Heart left ventricle (tissue), 13 donors: ENCODE results near the gene KIF4B.

Source experiments
- CTCF ChIP-seq, 12 donors: fragments of 200-600 bp; sonication (generic) in 4 of 12; IDR thresholded peaks; one replicate each; pipeline versions ENCODE4 v1.5.0 to v1.8.0; 2018 to 2022; ENCODE audit warnings: antibody characterized with exemption in 12 of 12, mild to moderate bottlenecking in 5 of 12
- POLR2A ChIP-seq, 2 donors: fragments of 450-650 bp; IDR thresholded peaks; one replicate each; pipeline ENCODE4 v1.6.1; 2017; ENCODE audit warnings: antibody characterized with exemption in 2 of 2, mild to moderate bottlenecking in 2 of 2, moderate library complexity in 2 of 2
- donor health status: ischemic (EF 13 %, LVEDD 7.1; RV severe dilation, severe dysfunction).
- donor health status: DM: no; HTN: yes; CAD: no.
- donor health status: DM: no; HTN: no; CAD: no.
- donor health status: ischemic (EF 25% LVEDD 6.9; RV normal size, moderate dysfunction).
- donor health status: ischemic (EF 25% LVEDD 5.7; RV mildly dilated, moderate dysfunction).
- donor health status: ischemic (EF 35%, LVEDD 5.7; RV mildly dilated, moderate dysfunction).
- donor health status: nonischemic (EF 11% LVEDD 7.7; RV severe dilation, severe dysfunction).
- donor health status: DM: yes; HTN: yes; CAD: no.
- donor health status: PGD.
- donor health status: ischemic (EF 29% LVEDD 5.4; RV normal size, mild dysfunction).
- donor health status: nonischemic (EF 23%, LVEDD 6.1; RV moderate dilation, normal function).

- TF ChIP-seq CTCF (IDR thresholded peaks at IDR 0.05) (no peak), POLR2A (IDR thresholded peaks at IDR 0.05) (no peak)
These were observed 8.3 kb downstream of the KIF4B start for GRCh38 chr5:155021842-155022241.
